Transverse colon (tissue), 4 donors: ENCODE measurements around the gene LRRC4C. TPM values are rescaled to one million over a fixed set of nuclear protein-coding genes. Genes with fewer than 3 reads are reported as not detected.

ENCODE experiments used
- DNase-seq: peaks from one replicate; pipeline ENCODE4 v3.0.0-alpha.2; 2019
- H3K27ac ChIP-seq, 4 donors: fragments of 200-600 bp; sonication (generic); 2 replicates each; pipeline ENCODE4 v1.5.1; 2016 to 2018; ENCODE audit warnings: inconsistent platforms in 4 of 4
- H3K27me3 ChIP-seq: fragments of 200-600 bp; sonication (generic); 2 replicates; pipeline ENCODE4 v1.5.1; 2017; ENCODE audit warnings: inconsistent platforms
- H3K36me3 ChIP-seq, 4 donors: fragments of 200-600 bp; sonication (generic); 2 replicates each; pipeline ENCODE4 v1.5.1; 2017 to 2019; ENCODE audit warnings: inconsistent platforms in 4 of 4
- H3K4me1 ChIP-seq, 4 donors: fragments of 200-600 bp; sonication (generic); 2 replicates each; pipeline ENCODE4 v1.5.1; 2017 to 2020; ENCODE audit warnings: inconsistent platforms in 4 of 4
- H3K4me3 ChIP-seq, 4 donors: fragments of 200-600 bp; sonication (generic); 1 replicate in 1 of 4; 2 replicates in 3 of 4; pipeline versions ENCODE4 v1.5.1 to v1.6.1; 2017 to 2019; ENCODE audit warnings: inconsistent platforms in 4 of 4
- H3K9me3 ChIP-seq, 2 donors: fragments of 200-600 bp; sonication (generic); 2 replicates each; pipeline ENCODE4 v1.5.1; 2017 to 2019; ENCODE audit warnings: inconsistent platforms in 2 of 2
- CTCF ChIP-seq, 5 experiments: fragments of 200-600 bp in 3 of 5; fragments of 450-650 bp in 2 of 5; sonication (generic) in 3 of 5; IDR thresholded peaks; 1 replicate in 2 of 5; 2 replicates in 3 of 5; pipeline ENCODE4 v1.5.1; 2016 to 2017; ENCODE audit warnings: antibody characterized with exemption in 5 of 5, inconsistent platforms in 3 of 5, mild to moderate bottlenecking in 2 of 5, moderate library complexity in 1 of 5
- EP300 ChIP-seq: sonication (generic); formaldehyde crosslinking; IDR thresholded peaks from one replicate; pipeline ENCODE4 v1.6.1; 2017; ENCODE audit warnings: antibody characterized with exemption, low read depth
- POLR2A ChIP-seq: fragments of 450-650 bp; IDR thresholded peaks from one replicate; pipeline ENCODE4 v1.6.1; 2016; ENCODE audit warnings: antibody characterized with exemption, mild to moderate bottlenecking, moderate library complexity
- POLR2AphosphoS5 ChIP-seq, 3 donors: sonication (generic); formaldehyde crosslinking; IDR thresholded peaks; one replicate each; pipeline ENCODE4 v1.6.1; 2016; ENCODE audit warnings: antibody characterized with exemption in 3 of 3
- WGBS, 2 donors: methylation state at CpG; one replicate each; pipeline ENCODE4 v1.1.5; 2018; ENCODE audit warnings: low coverage in 1 of 2; 5-methylcytosine and 5-hydroxymethylcytosine counted together
- in situ Hi-C, 4 donors: fragments of 200-750 bp; cut with MboI; loops; one replicate each; pipeline versions ENCODE4 v1.15.0 to v1.15.1; 2017; ENCODE audit warnings: low sequenced_read_pairs in 3 of 4, low pct_ligation_motif_present in 1 of 4, low pct_unique_long_range_greater_than_20kb in 1 of 4
- intact Hi-C: fragments of 100-400 bp; cut with DNase I; formaldehyde crosslinking; loops from one replicate; pipeline ENCODE4 v1.15.1; 2023; ENCODE audit warnings: low total_unique reads
- total RNA-seq, 4 donors: library from RNA; depleted of rRNA; stranded (reverse); fragments of >200 nt; gene quantifications; one replicate each; pipeline ENCODE4 v1.1.0, GENCODE V29; 2016

The LRRC4C gene
- total RNA-seq, 4 donors from 2014 or later = 0.55 to 1.9 (median 0.64) TPM; not detected in 1

GRCh38 chr11:41133023-41133422 lies 326.4 kb downstream of the LRRC4C start:
- H3K4me1 ChIP-seq = no peaks in the 10 kb centered on the region
- no peaks in the 10 kb centered on the region for H3K27me3 ChIP-seq
- no peak overlapping the region for H3K4me3 ChIP-seq
- no peak overlapping the region for H3K27ac ChIP-seq
- no peaks in the 10 kb centered on the region for H3K36me3 ChIP-seq
- intact Hi-C loops = no loop called here
- 31 to 88% methylated on average over 2 of the region's 2 CpGs for WGBS, 2 donors
- H3K9me3 ChIP-seq = no peaks in the 10 kb centered on the region
- no peak for TF ChIP-seq CTCF (IDR thresholded peaks at IDR 0.05)
- no peak for TF ChIP-seq EP300
- no peak for TF ChIP-seq POLR2A
- in situ Hi-C loops = no loop called here
- DNase-seq = no peak

DNA sequence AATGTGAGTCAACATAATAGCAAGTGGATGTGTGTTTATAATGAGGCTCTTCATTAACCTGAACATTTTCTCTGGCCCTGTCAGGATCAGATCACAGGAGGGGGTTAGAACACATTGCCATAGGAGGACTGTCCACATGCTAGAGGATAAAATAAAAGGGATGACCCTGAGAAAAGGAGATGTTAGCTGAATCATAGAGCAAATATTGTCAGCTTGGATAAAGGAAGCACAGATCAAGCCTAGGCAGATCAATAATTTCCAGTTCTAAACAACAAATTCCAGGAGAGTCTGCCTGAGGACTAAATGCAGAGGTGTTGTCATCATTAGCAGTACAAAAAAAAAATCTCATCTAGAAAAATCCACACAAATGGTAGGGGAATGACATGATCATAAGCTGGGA lies 337.9 kb downstream of the LRRC4C start:
- TF ChIP-seq POLR2AphosphoS5 (IDR thresholded peaks at IDR 0.05) (no peak), EP300 (no peak), POLR2A (no peak), CTCF (IDR thresholded peaks at IDR 0.05) (no peak)
- Histone ChIP-seq H3K27ac (no peak overlapping the region), H3K4me1 (no peaks in the 10 kb centered on the region), H3K27me3 (no peaks in the 10 kb centered on the region), H3K4me3 (no peak overlapping the region), H3K9me3 (no peaks in the 10 kb centered on the region), H3K36me3 (no peaks in the 10 kb centered on the region)
- intact Hi-C loops (no loop called here), in situ Hi-C loops (no loop called here)
- DNase-seq = no peak

GRCh38 chr11:41119484-41119883 lies 340.0 kb downstream of the LRRC4C start:
- intact Hi-C loops = no loop called here
- no peak for DNase-seq
- H3K36me3 ChIP-seq = no peaks in the 10 kb centered on the region
- TF ChIP-seq POLR2AphosphoS5 (IDR thresholded peaks at IDR 0.05) (no peak), POLR2A (no peak), EP300 (no peak), CTCF (IDR thresholded peaks at IDR 0.05) (no peak)
- H3K27ac ChIP-seq = no peak overlapping the region
- in situ Hi-C loops = no loop called here
- 36 to 43% methylated on average over 2 of the region's 2 CpGs for WGBS, 2 donors
- no peak overlapping the region for H3K4me3 ChIP-seq
- no peaks in the 10 kb centered on the region for H3K4me1 ChIP-seq
- H3K27me3 ChIP-seq = no peaks in the 10 kb centered on the region
- no peaks in the 10 kb centered on the region for H3K9me3 ChIP-seq

- no peak overlapping the region for H3K4me3 ChIP-seq
- no peaks in the 10 kb centered on the region for H3K27me3 ChIP-seq
- no peaks in the 10 kb centered on the region for H3K36me3 ChIP-seq
- intact Hi-C loops = no loop called here
- TF ChIP-seq POLR2AphosphoS5 (IDR thresholded peaks at IDR 0.05) (no peak), EP300 (no peak), POLR2A (no peak), CTCF (IDR thresholded peaks at IDR 0.05) (no peak)
- in situ Hi-C loops = no loop called here
- 68 to 70% methylated on average over 2 of the region's 2 CpGs for WGBS, 2 donors
- no peak overlapping the region for H3K27ac ChIP-seq
- no peaks in the 10 kb centered on the region for H3K9me3 ChIP-seq
- H3K4me1 ChIP-seq = no peaks in the 10 kb centered on the region
- DNase-seq = no peak
Observed at GRCh38 chr11:41118521-41118920, 340.9 kb downstream of the LRRC4C start.
